Panc1 (cell line): ENCODE measurements around the gene HYAL1.

ENCODE experiments used
- POLR2AphosphoS5 ChIP-seq: IDR thresholded peaks from 2 replicates; pipeline ENCODE4 v1.6.1; 2012; ENCODE audit warnings: mild to moderate bottlenecking, low read depth, low read length, moderate library complexity
- SIN3A ChIP-seq: IDR thresholded peaks from 2 replicates; pipeline ENCODE4 v1.6.1; 2012; ENCODE audit warnings: low read depth, mild to moderate bottlenecking, low read length, moderate library complexity, borderline replicate concordance; ENCODE audit not compliant: insufficient read depth
- TCF7L2 ChIP-seq: IDR thresholded peaks from 2 replicates; pipeline ENCODE4 v1.6.1; 2011; ENCODE audit warnings: mild to moderate bottlenecking, low read depth, low read length, inconsistent platforms
- TF ChIP-seq, protein P1 (sequence below), 2 experiments: IDR thresholded peaks; 2 replicates each; pipeline ENCODE4 v1.6.1; 2011 to 2012; ENCODE audit warnings: low read depth in 2 of 2, control low read depth in 1 of 2, low read length in 1 of 2, mild to moderate bottlenecking in 1 of 2, moderate library complexity in 1 of 2; ENCODE audit not compliant: insufficient read depth in 1 of 2
- TF ChIP-seq, protein P2 (sequence below): fragments of 450-650 bp; IDR thresholded peaks from 2 replicates; pipeline ENCODE4 v1.5.1; 2017; ENCODE audit warnings: mild to moderate bottlenecking

DNA sequence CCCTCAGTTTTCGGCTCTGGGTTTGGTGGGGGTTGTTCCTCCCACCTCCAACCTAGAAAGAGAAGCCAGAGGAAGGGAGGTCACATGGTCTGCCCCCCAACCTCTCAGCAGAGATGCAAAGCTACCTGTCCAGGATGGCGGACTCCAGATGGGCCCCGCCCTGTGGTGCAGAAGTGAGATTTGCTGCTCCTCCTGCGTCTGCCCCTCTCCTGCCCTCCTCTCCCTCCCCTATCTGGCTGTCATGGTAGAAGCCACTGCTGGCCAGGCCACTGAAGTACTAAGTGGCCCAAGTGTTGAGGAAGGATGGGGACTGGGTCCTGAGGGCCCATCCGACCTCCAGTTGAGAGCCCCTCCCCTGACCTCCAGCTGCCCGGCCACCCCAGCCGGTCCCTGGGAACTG lies 36.5 kb downstream of the HYAL1 start:
- TF ChIP-seq, protein P1, sequence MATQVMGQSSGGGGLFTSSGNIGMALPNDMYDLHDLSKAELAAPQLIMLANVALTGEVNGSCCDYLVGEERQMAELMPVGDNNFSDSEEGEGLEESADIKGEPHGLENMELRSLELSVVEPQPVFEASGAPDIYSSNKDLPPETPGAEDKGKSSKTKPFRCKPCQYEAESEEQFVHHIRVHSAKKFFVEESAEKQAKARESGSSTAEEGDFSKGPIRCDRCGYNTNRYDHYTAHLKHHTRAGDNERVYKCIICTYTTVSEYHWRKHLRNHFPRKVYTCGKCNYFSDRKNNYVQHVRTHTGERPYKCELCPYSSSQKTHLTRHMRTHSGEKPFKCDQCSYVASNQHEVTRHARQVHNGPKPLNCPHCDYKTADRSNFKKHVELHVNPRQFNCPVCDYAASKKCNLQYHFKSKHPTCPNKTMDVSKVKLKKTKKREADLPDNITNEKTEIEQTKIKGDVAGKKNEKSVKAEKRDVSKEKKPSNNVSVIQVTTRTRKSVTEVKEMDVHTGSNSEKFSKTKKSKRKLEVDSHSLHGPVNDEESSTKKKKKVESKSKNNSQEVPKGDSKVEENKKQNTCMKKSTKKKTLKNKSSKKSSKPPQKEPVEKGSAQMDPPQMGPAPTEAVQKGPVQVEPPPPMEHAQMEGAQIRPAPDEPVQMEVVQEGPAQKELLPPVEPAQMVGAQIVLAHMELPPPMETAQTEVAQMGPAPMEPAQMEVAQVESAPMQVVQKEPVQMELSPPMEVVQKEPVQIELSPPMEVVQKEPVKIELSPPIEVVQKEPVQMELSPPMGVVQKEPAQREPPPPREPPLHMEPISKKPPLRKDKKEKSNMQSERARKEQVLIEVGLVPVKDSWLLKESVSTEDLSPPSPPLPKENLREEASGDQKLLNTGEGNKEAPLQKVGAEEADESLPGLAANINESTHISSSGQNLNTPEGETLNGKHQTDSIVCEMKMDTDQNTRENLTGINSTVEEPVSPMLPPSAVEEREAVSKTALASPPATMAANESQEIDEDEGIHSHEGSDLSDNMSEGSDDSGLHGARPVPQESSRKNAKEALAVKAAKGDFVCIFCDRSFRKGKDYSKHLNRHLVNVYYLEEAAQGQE (IDR thresholded peaks at IDR 0.05; ENCODE audit: insufficient read depth in 1 of 2, low read depth in 2 of 2, low read length in 1 of 2): no peak
- TF ChIP-seq, protein P2, sequence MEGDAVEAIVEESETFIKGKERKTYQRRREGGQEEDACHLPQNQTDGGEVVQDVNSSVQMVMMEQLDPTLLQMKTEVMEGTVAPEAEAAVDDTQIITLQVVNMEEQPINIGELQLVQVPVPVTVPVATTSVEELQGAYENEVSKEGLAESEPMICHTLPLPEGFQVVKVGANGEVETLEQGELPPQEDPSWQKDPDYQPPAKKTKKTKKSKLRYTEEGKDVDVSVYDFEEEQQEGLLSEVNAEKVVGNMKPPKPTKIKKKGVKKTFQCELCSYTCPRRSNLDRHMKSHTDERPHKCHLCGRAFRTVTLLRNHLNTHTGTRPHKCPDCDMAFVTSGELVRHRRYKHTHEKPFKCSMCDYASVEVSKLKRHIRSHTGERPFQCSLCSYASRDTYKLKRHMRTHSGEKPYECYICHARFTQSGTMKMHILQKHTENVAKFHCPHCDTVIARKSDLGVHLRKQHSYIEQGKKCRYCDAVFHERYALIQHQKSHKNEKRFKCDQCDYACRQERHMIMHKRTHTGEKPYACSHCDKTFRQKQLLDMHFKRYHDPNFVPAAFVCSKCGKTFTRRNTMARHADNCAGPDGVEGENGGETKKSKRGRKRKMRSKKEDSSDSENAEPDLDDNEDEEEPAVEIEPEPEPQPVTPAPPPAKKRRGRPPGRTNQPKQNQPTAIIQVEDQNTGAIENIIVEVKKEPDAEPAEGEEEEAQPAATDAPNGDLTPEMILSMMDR: no peak
- TF ChIP-seq TCF7L2 (no peak), POLR2AphosphoS5 (no peak), SIN3A (no peak)
